Hindlimb muscle (tissue), 1 donor: ENCODE data around the gene STS. TPM values are rescaled to one million over a fixed set of nuclear protein-coding genes. Genes with fewer than 3 reads are reported as not detected.

Source experiments
- DNase-seq: peaks from one replicate; pipeline ENCODE4 v3.0.0-alpha.2; 2013
- polyA plus RNA-seq: library from polyadenylated mRNA; unstranded; fragments of 120-200 nt; gene quantifications from one replicate; pipeline ENCODE4 v1.2.1, GENCODE V29; 2013; ENCODE audit not compliant: insufficient read length

STS gene
- polyA plus RNA-seq, 1 donor = 16.6 TPM

GRCh38 chrX:7179446-7179845 lies 31.9 kb downstream of the STS start:
- no peak for DNase-seq

GRCh38 chrX:7184816-7185215 lies 37.3 kb downstream of the STS start:
- no peak for DNase-seq

DNA sequence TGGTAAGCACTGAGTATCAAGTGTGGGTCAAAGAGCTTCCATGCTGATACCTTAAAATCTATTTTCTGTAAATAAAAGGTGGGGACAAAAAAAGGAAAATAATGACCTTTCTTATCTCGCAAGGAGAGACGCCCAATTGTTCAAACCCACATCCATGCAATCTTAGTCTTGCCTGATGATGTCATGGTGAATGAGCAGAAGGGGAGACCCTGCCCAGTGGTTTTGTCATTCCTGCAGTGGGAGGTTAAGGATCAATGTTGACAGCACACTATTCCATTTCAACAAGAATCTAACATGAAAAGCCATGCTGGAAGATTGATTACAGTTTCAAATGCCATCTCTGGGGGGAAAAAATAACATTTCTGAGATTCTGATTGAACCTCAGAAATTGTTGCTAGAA lies 41.2 kb downstream of the STS start:
- DNase-seq = no peak

GRCh38 chrX:7190157-7190556 lies 42.6 kb downstream of the STS start:
- no peak for DNase-seq

DNA sequence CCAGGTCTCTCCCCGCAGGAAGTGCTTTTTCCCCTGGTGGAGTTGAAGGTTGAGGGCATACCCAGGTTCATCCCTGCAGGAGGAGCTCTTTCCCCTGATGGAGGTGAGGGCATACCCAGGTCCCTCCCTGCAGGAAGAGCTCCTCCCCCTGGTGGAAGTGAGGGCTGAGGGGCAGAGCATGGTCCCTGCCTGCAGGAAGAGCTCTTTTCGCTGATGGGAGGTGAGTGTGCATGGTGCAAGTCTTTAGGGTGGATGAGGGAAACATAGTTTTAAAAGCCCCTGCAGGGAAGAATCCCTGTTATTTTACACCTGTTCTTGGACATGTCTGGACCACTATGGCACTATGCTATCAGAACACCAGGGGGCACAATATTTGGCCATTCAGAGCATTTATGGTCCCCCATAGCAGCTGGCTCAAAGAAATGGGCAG lies 44.2 kb downstream of the STS start:
- DNase-seq = no peak

- no peak for DNase-seq
Measured at GRCh38 chrX:7192871-7193270, 45.4 kb downstream of the STS start.

GRCh38 chrX:7194606-7195005 lies 47.1 kb downstream of the STS start:
- DNase-seq = no peak

Other genes with a start within 250 kb of the STS start
- 31.7 TPM for gene PUDP, start 441 bp downstream of the STS start, polyA plus RNA-seq